Measurements from ENCODE around the gene UBR2.
"Not testable (repeated sequence)": the region's sequence is repeated elsewhere in the genome, so short reads cannot be mapped to it uniquely, and the experiment has no call there.

UBR2 gene

DNA sequence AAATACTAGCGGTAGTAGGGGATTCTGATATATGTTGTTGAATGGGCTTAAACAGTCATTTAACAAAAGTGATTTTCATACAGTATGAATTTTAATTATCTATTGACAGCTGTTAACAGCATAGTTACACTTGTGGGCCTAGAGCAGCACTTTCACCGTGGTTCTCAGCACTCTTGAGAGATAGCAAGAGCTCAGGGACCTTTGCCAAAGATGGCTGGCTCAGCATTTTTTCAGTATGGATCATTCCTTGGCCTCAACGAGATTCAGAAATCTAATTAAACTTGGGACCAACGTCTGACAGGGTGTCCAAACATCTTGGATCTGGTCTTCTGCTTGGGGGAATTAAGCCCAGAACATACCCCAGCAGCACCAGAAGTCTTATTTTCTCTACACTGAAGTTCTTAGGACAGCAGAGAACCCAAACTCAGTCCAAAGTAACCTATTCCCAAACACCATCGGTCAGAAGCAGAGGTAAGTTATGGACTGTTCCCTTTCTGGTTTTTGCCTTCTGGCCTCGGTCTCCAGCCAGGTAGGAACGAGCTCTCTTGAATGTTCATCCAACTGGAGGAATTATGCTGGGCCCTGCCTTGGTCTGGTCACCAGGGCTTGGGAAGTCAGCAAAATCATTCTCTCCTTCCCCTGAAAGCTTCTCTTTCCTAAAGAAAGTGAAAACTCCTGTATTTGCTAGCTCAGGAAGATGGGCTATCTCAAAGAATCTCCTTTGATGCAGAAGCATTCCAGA, 132.9 kb downstream of the UBR2 start:
- DNase-seq (ENCODE audit: low spot score in 2 of 2) = no peak
- Histone ChIP-seq H3K9me3 (no peaks in the 10 kb centered on the region), H3K4me3 (no peak overlapping the region), H3K36me3 (replicated peaks) (peaks cover 8% of the 10 kb centered on the region), H3K27me3 (ENCODE audit: low read depth) (no peaks in the 10 kb centered on the region), H3K4me1 (no peaks in the 10 kb centered on the region)
- in situ Hi-C loops (cut with MboI; ENCODE audit: low sequenced_read_pairs) = no loop called here

DNA sequence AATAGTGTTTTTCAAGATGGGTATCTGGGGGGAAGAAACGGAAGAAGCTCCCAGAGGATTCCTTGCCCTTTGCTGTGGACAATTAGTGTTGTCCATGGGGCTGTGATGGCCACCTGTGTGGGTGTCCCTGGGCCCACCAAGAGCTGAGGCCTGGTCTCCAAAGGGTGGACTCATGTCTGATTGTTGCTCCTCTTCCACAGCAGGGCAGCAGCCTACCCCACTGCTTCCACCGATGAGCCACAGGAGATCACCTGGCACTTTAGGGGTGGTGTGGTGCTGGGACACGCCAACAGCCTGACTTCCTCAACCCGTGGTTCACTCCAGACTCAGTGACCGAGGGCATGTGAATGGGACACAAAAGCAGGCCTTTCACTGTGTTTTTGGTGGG, 133.4 kb downstream of the UBR2 start:
- in situ Hi-C loops (cut with MboI; ENCODE audit: low sequenced_read_pairs) = no loop called here
- H3K36me3 ChIP-seq (replicated peaks) = peaks cover 6% of the 10 kb centered on the region
- no peak for DNase-seq (ENCODE audit: low spot score in 2 of 2)
- H3K4me3 ChIP-seq = no peak overlapping the region
- H3K27me3 ChIP-seq (ENCODE audit: low read depth) = no peaks in the 10 kb centered on the region
- no peaks in the 10 kb centered on the region for H3K4me1 ChIP-seq
- no peaks in the 10 kb centered on the region for H3K9me3 ChIP-seq

DNA sequence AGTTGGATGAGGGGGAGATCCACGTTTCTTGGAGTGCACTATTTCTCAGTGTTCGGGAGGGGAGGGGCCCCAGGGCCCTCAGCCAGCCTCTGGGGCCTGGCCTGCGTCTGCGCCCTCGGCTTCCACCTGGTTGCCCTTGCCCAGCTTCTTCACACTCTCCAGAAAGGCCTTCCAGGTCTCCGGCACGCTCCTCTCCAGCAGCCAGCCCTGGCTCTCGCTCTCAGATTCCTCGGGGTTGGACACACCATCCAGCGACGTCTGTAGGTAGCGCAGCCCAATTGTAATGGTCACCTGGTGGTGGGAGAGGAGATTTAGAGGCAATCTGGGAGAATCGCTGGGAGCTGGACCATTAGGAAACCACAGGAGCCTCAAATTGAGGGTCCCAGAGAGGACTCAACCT, 134.4 kb downstream of the UBR2 start:
- Histone ChIP-seq H3K27me3 (ENCODE audit: low read depth) (no peaks in the 10 kb centered on the region), H3K4me1 (no peaks in the 10 kb centered on the region), H3K36me3 (replicated peaks) (no peaks in the 10 kb centered on the region), H3K4me3 (no peak overlapping the region), H3K9me3 (no peaks in the 10 kb centered on the region)
- in situ Hi-C loops (cut with MboI; ENCODE audit: low sequenced_read_pairs) = no loop called here
- no peak for DNase-seq (ENCODE audit: low spot score in 2 of 2)

DNA sequence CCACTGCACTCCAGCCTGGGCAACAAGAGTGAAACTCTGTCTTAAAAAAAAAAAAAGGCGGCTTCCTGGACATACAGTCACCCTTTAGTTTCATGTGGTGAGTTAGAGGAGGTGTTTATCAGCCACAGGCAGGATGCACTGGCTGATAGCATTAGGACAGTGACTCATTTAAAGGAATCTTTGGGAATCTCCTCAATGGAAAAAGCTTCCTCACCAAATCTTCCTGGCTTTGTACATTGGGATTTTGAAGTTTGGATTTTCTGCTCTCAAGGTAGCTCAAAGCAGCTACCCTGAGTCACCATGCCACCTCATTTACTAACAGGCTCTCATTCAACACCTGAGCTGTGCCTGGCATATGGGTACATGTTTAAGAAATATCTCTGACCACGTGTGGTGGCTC, 138.4 kb downstream of the UBR2 start:
- no peak for DNase-seq (ENCODE audit: low spot score in 2 of 2)
- in situ Hi-C loops (cut with MboI; ENCODE audit: low sequenced_read_pairs) = no loop called here
- no peak overlapping the region for H3K4me3 ChIP-seq

DNA sequence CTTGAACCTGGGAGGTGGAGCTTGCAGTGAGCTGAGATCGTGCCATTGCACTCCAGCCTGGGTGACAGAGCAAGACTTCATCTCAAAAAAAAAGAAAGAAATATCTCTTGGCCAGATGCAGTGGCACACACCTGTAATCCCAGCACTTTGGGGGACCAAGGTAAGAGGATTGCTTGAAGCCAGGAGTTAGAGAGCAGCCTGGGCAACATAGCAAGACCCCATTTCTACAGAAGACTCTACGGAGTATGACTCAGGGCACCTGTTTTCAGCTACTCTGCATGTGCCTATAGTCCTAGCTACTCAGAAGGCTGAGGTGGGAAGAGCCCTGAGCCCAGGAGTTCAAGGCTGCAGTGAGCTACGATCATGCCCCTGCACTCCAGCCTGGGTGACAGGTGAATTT, 139.0 kb downstream of the UBR2 start:
- H3K4me3 ChIP-seq; DNase-seq (ENCODE audit: low spot score in 2 of 2); in situ Hi-C loops (cut with MboI; ENCODE audit: low sequenced_read_pairs); H3K4me1 ChIP-seq; H3K36me3 ChIP-seq (replicated peaks); H3K9me3 ChIP-seq; H3K27me3 ChIP-seq (ENCODE audit: low read depth): not testable (repeated sequence)

More for the DNA sequence above, 138.4 kb downstream of the UBR2 start:
- no peaks in the 10 kb centered on the region for H3K4me1 ChIP-seq
- no peaks in the 10 kb centered on the region for H3K36me3 ChIP-seq (replicated peaks)
- no peaks in the 10 kb centered on the region for H3K9me3 ChIP-seq
- H3K27me3 ChIP-seq (ENCODE audit: low read depth) = no peaks in the 10 kb centered on the region

DNA sequence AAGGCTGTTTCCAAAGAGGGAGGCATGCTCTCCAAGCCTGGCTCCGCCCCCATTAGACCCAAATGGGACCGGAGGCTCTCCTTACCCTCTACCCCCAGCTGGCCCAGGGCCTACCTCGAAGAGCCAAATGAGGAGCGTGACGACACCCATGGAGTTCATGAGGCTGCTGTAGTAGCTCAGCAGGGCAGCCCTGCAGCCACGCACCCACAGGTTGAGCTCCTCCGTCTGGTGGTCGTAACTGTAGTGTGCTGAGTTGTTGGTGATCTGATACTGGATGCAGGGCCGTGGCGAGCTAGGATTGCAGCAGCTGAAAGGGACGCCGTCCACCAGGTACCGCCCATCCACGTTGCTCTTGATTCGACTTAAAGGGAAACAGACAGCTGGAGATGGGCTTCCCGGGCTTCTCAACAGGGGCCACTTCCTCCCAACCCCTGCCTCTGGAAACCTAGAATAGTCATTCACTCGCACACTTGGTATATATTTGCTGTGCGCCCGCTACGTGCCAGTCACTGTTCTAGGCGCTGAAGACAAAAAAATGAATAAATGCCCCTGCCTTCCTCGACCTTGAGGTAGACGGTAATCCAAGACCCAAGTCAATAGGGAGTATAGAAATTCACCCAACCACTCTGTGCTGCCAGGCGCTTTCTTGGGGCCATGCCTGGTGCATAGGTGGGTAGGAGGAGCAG, 140.6 kb downstream of the UBR2 start:
- Histone ChIP-seq H3K4me3 (no peak overlapping the region), H3K36me3 (replicated peaks) (no peaks in the 10 kb centered on the region), H3K9me3 (no peaks in the 10 kb centered on the region), H3K4me1 (no peaks in the 10 kb centered on the region), H3K27me3 (ENCODE audit: low read depth) (no peaks in the 10 kb centered on the region)
- DNase-seq (ENCODE audit: low spot score in 2 of 2) = no peak
- in situ Hi-C loops (cut with MboI; ENCODE audit: low sequenced_read_pairs) = no loop called here

DNA sequence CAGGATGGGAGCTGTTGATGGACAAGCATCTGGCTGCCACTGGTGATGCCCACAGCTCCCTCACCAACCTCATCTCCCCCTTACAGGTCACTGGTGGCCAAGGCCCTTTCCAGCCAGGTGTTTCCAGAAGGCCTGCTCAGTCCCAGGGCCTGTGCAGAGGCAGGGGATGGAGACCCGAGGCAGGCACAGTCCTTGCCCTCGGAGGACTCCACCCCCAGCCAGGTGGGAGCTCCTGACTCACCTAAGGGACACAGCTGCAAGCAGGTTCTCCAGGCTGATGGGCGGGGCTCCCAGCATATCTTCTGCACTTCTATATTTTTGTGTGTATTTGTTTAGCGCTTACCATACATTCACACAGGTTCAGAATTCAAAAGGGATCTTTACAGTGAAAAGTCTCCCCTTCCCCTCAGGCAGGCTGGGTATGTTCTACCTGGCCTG, 141.1 kb downstream of the UBR2 start:
- no peak overlapping the region for H3K4me3 ChIP-seq
- H3K36me3 ChIP-seq (replicated peaks) = no peaks in the 10 kb centered on the region
- DNase-seq (ENCODE audit: low spot score in 2 of 2) = no peak
- H3K9me3 ChIP-seq = no peaks in the 10 kb centered on the region
- no peaks in the 10 kb centered on the region for H3K27me3 ChIP-seq (ENCODE audit: low read depth)
- in situ Hi-C loops (cut with MboI; ENCODE audit: low sequenced_read_pairs) = no loop called here
- no peaks in the 10 kb centered on the region for H3K4me1 ChIP-seq

DNA sequence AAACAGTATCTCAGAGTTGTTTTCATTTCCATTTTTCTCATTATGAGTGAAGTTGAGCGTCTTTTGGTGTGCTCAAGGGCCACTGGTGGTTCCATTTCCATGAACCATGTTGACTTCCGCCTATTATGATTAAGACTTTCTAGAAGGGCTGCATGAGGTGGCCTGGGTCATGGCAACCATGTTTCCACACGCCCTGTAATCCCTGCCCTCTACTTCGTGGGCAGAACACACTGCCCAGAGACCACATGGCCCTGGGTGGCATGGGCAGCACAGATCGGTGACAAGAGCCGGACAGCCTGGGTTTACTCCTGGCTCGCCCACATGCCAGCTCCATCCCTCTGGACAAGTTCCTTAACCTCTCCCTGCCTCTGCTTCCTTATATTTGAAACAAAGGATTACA, 143.8 kb downstream of the UBR2 start:
- Histone ChIP-seq H3K4me3 (no peak overlapping the region), H3K36me3 (replicated peaks) (no peaks in the 10 kb centered on the region), H3K27me3 (ENCODE audit: low read depth) (no peaks in the 10 kb centered on the region)

DNA sequence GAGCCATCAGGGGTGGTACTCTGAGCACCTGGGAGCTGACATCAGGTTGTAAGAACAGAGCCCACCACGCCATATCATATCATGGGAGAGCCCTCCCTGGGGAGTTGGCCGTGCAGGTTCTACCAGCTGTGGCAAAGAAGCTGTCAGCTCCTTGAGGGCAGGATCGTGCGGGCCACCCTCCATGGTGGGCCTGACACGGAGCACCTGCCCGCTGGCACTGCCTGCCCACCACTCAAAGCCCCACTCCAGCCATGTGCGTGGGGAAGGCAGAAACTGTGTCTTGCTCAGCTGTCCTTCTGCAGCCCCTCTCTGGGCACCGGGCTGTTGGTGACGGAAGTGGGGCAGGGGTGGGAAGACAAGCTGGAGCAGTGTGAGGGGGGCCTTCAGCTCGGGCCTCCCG, 144.3 kb downstream of the UBR2 start:
- H3K4me3 ChIP-seq = no peak overlapping the region
- H3K4me1 ChIP-seq = peaks cover 3% of the 10 kb centered on the region; the same call in 1 of the 2 replicates
- no peaks in the 10 kb centered on the region for H3K27me3 ChIP-seq (ENCODE audit: low read depth)
- no peaks in the 10 kb centered on the region for H3K36me3 ChIP-seq (replicated peaks)
- DNase-seq (ENCODE audit: low spot score in 2 of 2) = no peak
- in situ Hi-C loops (cut with MboI; ENCODE audit: low sequenced_read_pairs) = no loop called here
- H3K9me3 ChIP-seq = peaks cover 5% of the 10 kb centered on the region; the same call in 1 of the 2 replicates

More for the DNA sequence above, 143.8 kb downstream of the UBR2 start:
- no peak for DNase-seq (ENCODE audit: low spot score in 2 of 2)
- Histone ChIP-seq H3K9me3 (peaks cover 5% of the 10 kb centered on the region; the same call in 1 of the 2 replicates), H3K4me1 (peaks cover 3% of the 10 kb centered on the region; the same call in 1 of the 2 replicates)
- in situ Hi-C loops (cut with MboI; ENCODE audit: low sequenced_read_pairs) = no loop called here

DNA sequence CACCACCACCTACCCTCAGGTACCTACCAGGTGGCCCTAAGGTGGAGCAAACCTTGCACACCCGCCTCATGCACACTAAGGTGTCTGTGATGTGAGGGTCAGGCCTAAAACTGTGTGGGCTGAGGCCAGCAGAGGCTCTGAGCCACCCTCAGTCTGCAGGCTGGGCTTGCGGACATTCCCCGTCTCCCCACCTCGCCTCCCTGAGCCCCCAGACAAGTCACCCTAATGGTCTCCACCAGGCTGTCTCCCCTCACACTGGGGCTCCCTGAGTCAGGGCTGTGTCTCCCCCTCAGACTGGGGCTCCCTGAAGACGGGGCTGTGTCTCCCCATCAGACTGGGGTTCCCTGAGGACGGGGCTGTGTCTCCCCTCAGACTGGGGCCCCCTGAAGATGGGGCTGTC, 146.0 kb downstream of the UBR2 start:
- in situ Hi-C loops (cut with MboI; ENCODE audit: low sequenced_read_pairs) = no loop called here

DNA sequence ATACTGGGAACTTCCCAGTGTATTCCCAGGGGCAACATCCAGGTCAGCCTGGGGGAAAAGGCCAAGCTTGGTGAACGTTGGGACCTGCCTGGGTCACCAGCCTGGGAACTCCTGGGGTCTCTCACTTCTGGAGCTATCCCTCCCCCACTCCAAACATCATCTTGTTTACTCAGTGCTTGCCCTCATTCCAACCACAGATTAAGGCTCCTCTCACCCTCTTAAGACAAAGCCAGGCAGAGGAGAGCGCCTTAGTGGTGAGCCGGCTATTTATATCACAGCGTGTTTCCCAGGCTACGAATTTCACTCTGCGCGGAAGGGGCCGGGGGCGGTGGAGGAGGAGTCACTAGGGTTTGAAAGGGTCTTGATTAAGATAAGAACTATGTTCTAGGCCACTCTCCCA, 146.5 kb downstream of the UBR2 start:
- Histone ChIP-seq H3K9me3 (peaks cover 5% of the 10 kb centered on the region; the same call in 1 of the 2 replicates), H3K27me3 (ENCODE audit: low read depth) (no peaks in the 10 kb centered on the region), H3K4me3 (no peak overlapping the region), H3K36me3 (replicated peaks) (no peaks in the 10 kb centered on the region), H3K4me1 (peaks cover 9% of the 10 kb centered on the region)
- in situ Hi-C loops (cut with MboI; ENCODE audit: low sequenced_read_pairs) = no loop called here
- peak; percentile 16 to 44 for DNase-seq (ENCODE audit: low spot score in 2 of 2)

More for the DNA sequence above, 146.0 kb downstream of the UBR2 start:
- Histone ChIP-seq H3K27me3 (ENCODE audit: low read depth) (no peaks in the 10 kb centered on the region), H3K4me3 (no peak overlapping the region), H3K36me3 (replicated peaks) (no peaks in the 10 kb centered on the region), H3K4me1 (peaks cover 9% of the 10 kb centered on the region), H3K9me3 (peaks cover 5% of the 10 kb centered on the region; the same call in 1 of the 2 replicates)
- no peak for DNase-seq (ENCODE audit: low spot score in 2 of 2)

DNA sequence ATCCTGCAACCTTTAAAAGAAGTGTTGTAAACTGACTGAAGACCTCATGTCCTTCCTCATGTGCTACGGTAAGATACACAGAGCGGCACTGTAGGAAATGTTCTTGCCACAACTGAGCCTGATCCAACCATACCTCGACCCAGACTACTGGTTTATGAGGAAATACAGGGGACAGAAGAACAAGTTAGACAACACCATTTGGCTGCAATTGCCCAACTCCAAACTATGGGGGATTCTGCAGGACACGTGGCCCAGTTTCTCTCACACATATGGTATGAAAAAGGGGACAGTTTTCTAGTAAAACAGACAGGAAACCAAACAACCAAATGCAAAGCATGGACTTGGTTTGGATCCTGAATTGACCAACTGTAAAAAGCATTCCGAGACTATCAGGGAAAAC, 148.1 kb downstream of the UBR2 start:
- no peaks in the 10 kb centered on the region for H3K27me3 ChIP-seq (ENCODE audit: low read depth)
- H3K9me3 ChIP-seq = peaks cover 5% of the 10 kb centered on the region; the same call in 1 of the 2 replicates
- in situ Hi-C loops (cut with MboI; ENCODE audit: low sequenced_read_pairs) = no loop called here
- peaks cover 9% of the 10 kb centered on the region for H3K4me1 ChIP-seq
- no peak for DNase-seq (ENCODE audit: low spot score in 2 of 2)
- no peaks in the 10 kb centered on the region for H3K36me3 ChIP-seq (replicated peaks)
- no peak overlapping the region for H3K4me3 ChIP-seq

DNA sequence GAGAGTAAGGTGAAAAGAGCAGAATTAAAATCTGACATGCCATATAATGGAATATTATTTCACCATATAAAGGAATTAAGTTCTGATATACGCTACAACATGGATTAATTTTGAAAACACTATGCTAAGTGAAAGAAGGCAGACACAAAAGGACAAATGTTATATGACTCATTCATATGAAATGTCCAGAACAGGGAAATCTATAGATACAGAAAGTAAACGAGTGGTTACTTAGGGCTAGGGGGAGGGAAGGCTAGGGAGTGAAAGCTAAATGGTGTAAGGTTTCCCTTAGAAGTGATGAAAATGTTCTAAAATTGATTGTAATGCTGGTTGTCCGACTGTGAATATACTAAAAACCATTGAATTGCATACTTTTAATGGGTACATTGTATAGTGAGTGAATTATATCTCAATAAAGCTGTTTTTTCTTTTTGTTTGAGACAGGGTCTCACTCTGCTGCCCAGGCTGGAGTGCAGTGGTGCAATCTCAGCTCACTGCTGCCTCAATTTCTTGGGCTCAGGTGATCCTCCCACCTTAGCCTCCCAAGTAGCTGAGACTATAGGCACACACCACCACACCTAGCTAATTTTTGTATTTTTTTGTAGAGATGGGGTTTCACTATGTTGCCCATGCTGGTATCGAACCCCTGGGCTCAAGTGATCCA, 150.4 kb downstream of the UBR2 start:
- Histone ChIP-seq H3K9me3 (peaks cover 5% of the 10 kb centered on the region; the same call in 1 of the 2 replicates), H3K4me3 (no peak overlapping the region), H3K4me1 (peaks cover 9% of the 10 kb centered on the region), H3K36me3 (replicated peaks) (no peaks in the 10 kb centered on the region), H3K27me3 (ENCODE audit: low read depth) (no peaks in the 10 kb centered on the region)
- peak in 1 of 2 experiments; percentile 36 for DNase-seq (ENCODE audit: low spot score in 2 of 2)
- in situ Hi-C loops (cut with MboI; ENCODE audit: low sequenced_read_pairs) = no loop called here

DNA sequence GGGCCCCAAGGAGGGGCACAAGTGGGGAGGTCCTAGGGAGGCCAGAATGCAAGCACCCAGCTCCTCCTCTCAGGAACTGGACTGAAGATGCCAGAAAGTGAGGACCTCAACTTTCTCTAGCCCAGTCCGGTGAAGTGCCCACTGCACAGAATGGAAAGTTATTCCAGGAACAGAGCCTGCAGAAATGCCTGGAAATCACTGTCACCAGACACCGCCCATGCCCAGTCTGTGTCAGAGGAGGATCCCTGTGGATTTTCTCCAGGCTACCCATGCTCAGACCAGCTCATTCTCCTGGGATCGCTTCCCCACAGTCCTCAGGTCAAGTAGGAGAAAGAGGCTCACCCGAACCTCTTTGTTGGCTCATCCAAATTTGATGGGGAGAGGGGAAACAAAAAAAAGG, 152.0 kb downstream of the UBR2 start:
- H3K9me3 ChIP-seq = peaks cover 5% of the 10 kb centered on the region; the same call in 1 of the 2 replicates
- H3K4me1 ChIP-seq = peaks cover 6% of the 10 kb centered on the region
- H3K27me3 ChIP-seq (ENCODE audit: low read depth) = no peaks in the 10 kb centered on the region
- DNase-seq (ENCODE audit: low spot score in 2 of 2) = no peak
- no peaks in the 10 kb centered on the region for H3K36me3 ChIP-seq (replicated peaks)
- in situ Hi-C loops (cut with MboI; ENCODE audit: low sequenced_read_pairs) = loop anchor here (5.0 kb wide), 1 partner anchor 44 kb away; no protein-coding TSS in a partner anchor
- H3K4me3 ChIP-seq = no peak overlapping the region

Measured in HAP-1 (cell line).